SW 1271 (cell line): ENCODE data around the gene EGLN3.

ENCODE experiments used
- DNase-seq, 2 experiments: peaks; one replicate each; lab custom pipeline; 2025; lab: John Stamatoyannopoulos, UW

Gene EGLN3

GRCh38 chr14:33962016-33962415 is 11.1 kb upstream of the EGLN3 start:
- DNase-seq: no peak

- DNase-seq: no peak
Measured at GRCh38 chr14:33959692-33960151, 8.8 kb upstream of the EGLN3 start.

GRCh38 chr14:33958605-33959226 is 7.8 kb upstream of the EGLN3 start:
- no peak for DNase-seq

GRCh38 chr14:33957993-33958392 is 7.1 kb upstream of the EGLN3 start:
- DNase-seq: no peak

DNA sequence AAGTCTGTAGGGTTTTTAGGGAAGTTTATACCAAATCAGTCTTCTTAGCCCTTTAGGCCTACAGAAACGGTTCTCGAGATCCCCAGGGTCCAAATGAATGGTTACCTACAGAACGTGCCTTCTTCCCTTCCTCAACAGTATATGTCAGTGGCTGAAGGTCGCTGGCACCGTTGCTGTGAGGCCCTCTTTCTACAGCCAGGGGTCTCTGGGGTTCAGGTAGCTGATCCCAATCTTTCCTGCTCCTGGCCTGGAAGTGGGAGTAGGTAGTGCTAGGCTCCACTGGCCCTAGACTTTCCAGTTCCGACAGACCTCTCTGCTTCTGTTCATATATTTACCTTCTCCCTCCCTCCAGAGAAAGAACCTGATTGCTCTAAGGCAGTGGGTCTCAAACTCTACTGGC is 6.4 kb upstream of the EGLN3 start:
- no peak for DNase-seq

DNA sequence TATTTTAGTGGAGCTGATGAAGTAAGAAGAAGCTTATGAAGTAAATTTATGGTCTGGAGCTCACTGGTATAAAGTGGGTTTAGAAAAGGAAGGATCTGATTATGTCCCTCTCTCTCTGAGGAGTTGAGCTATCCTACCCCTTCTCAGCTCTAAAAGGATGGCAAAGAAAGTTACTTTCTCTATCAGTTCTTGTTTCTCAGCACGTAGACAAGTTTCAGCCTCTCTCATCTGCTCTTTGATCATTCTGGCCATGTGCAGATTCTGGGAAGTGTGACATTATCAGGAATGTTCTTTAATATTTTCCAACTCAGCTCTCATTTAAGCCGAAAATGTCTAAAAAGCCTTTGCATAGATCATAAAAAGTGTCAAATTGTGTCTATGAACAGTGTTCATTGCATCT is 5.8 kb upstream of the EGLN3 start:
- no peak for DNase-seq

DNA sequence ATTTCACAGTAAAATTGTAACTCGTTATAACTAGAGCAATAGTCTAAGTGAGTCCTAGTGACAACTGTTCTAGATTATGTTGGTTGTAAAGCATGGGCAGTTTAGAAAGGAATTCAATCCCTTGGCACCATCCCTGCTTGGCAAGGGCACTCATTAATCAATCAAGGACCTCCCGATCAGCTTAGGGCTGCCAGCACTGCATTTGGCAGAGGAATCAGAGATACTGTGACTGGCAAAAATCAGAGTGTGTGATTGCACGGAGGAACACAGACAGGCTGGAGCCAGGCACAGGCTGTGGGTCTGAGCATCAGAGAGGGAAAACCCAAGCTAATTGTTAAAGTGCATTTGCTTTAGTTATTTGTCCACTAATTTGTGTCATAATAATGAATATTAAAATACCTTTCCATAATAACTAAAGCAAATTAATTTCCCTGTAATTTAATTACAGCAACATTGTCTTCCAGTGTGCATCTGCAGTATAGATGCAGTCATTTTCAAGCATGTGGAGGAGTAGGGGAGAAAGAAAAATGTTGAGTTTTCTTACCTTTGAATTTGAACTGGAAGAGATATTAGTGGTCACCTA is 3.2 kb upstream of the EGLN3 start:
- no peak for DNase-seq

DNA sequence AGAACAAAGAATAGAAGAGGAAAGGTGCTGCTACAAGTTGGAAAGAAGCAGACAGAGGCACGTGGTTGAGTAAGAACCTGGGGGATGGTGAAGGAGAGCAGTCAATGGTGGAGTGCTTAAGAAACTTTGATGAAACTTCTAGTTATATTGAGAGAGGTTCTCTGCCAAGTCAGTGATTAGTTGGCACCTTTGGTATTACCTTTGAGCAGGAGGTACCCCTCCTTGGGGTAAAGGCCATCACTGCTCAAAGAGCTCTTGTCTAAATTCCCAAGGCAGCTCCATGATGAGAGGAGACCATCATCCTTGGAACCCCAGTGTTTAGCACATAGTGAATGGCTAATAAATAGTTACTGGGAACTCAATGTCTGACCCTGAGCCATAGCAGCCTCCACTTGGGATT is 1.7 kb upstream of the EGLN3 start:
- no peak for DNase-seq

DNA sequence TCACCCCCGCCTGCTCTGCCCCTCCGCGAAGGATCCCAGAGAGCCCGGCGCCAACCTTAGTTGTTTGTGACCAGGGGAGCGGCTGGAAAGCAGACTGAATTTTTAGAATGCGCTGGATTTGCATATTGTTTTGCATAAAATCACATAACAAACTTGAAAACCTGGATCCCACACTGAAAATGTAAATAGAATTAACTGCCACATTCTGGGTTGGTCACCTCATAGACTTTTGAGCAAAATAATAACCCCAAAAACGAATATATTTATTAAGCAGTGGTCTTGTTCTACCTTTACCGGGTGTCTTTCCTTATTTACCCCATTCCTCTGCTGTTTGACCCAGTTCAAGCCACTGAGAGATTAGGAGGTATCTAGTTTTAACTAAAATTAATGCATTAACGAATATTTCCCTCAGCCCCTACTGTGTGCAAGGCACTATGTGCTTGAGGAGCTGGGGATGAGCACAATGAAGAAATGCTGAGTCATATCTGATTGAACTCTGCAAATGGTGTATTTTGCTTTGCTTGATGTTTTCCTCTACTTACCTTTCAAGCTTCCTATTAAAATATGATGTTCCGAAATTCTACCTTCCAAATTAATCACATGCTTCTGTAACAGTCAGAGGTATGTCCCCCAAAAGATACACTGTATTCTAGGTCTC is 438 bp upstream of the EGLN3 start:
- peak in 1 of 2 experiments; percentile 15 for DNase-seq

GRCh38 chr14:33949411-33949893 is 1.4 kb downstream of the EGLN3 start:
- DNase-seq: no peak

DNA sequence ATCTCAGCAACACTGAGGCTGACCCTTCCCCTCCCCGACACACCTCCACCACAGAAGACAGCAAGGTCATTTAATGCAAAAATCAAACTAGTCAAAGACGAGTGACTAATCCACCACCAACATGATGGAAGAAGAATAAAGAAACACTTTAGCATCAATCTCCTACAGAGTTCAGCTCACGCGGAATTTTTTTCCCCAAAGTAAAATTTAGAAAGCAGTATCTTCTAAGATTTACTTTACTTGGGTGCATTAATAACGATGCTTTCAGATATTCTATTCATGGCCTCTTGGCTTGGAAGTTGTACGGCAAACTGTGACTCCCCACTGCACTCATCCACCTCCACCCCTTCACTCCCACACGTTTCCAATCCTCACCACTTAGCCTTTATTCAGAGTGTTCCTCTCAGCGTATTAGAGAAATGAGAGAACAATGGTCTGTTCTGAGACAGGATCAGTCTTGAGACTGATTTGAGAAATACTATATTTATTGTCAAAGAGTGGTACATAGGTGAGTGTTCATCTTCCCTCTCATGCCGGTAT is 1.9 kb downstream of the EGLN3 start:
- no peak for DNase-seq

DNA sequence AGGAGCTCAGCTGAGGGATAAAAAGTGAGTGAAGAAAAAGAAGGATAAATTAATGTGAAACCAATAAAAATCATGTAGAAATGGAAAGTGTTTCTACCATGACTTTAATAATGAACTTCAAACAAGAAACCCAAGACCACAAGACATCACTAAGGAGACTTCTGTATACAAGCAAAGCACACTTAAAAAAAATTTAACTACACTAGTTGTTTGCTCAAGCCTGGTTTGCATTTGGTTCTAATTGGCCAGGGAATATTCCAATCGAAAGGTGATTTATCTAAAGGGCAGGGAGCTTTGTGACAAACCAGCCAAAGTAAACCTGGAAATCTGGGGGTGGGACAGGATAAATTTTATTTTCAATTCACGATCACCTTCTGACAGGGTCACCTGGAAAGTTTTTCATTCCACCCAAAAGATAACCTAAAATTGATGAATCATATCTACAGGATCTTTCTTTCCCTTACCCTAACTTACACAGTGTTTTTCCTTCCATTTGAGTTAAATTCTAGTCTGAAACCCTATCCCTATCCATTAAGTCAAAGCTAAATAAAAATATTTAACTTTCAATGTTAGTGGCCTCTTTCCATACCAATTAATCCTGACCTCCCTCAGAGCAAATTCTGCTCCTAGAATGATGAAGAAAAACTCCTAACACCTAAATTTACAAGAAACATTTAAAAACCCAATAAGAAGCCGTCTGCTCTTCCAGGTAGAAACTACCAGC is 2.6 kb downstream of the EGLN3 start:
- DNase-seq: no peak

DNA sequence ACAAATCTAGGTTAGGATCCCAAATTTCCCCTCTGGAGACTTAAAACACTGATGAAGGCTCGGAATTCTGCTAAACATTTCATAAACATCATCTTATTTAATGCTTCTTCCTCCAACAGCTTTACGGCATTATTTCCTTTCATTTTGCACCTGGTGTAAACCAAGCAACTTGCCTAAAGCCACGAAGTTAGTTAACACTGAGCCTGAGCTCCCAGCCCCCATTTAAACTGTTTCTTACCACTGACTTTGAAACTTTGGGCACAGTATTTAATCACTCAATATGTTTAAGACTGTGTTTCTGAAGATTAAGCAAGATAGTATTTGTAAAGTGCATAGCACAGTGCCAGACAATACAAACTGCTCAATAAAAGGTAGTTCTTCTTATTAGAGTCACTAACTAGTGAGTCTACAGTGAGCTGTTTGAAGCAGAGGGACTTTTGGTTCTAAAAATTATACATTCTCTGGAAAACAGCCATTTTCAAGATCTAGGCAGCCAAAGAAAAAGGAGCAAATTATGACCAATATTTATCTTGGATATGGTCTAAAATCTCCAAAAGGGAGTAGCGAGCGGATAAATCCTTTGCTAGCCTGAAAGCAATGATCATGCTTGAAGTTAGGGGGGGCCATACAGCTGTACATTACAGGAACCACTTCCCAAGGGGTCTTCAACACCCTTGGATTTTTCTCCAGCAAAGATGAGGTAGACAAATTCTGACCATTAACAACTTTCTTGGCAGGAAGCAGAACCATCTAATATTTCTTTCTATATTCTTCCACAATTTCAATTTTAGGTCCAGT is 4.0 kb downstream of the EGLN3 start:
- DNase-seq: no peak

DNA sequence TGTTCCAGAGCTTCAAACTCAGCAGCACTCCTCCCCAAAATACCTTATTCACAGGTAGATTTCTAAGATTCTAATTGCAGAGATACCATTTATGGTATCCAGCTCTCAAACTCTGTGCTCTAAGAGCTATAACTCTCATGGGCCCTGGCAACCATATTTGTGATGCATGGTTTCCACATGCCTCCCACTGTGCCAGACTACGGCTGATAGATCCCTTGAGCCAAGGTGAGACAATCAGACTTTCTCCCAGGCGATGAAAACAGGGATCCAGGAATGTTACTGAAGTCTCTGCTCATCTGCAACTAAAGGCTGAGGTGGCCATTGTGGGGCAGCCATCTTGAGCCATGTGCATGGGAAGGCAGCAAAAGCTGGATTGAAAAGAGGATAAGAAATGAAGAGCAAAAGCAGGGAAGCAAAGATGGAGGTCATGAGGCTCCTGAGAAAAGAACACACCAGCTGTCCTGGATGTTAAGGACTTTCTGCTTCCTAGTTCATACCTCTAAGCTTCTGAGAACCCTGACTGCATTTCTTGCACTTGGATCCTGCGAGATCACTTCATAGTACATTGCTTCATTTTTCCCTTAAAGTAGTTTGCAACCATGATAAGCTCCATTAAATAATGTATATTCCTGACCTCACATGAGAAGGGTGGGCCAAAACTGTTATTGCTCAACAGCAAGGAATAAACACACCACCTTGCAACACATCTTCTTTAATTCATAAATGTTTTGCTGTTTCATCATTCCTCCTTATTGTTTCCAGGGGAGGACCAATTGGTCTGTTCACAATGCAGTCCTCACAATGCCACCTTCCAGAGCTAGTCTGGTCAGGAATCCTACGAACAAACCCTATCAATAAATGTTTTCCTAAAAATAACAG is 5.4 kb downstream of the EGLN3 start:
- no peak for DNase-seq

DNA sequence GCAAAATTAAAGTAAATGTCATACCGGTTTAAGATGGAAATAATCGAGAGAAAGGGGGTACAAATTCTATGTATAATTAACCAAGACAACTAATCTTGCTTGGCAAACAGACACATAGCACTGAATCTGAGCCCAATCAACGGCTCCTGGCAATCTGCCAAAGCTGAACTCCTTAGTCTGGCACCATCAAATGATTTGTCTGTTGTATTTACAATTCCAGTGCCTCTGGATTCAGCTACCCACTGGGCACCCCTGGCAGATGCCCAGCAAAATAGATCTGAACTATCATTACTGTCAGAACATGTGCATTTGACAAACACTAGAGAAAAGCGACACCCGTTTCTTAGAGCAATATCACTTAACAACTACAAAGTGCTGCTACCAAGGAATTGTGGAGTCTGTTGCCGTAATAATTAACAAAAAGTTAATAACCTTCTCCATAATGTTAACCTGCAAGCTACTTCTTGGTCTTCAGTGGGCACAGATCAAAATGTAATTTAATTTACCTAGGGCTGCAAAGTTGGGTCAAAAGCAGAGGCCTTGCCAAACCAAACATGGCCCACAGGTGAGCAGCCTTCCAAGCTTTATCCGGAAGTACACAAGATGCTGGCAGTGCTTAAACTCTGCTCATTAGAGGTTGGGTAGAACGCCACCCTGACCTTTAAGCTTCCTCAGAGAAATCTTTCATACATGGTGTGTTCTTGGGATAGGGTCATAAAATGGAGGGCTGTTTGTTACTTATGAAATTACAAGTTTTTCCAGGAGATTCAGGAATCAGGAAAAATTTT is 7.6 kb downstream of the EGLN3 start:
- DNase-seq: no peak

DNA sequence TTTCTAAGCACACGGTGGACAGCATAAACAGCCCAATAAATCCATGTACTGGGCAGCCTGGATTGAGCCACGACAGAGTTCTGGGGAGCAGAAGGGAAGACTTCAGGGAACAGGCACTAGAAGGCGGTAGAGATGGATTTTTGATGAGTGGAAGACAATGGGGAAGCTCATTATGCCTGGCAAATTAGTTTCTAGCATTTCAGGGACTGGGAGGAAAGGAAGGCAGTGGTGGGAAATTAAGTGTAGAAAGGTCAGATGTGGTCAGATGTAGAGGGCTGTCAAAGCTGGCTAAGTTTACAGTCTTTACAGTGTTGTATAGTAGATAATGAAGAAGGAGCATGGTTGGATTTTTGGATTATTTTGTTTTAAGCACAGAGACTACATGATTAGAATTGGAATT is 9.2 kb downstream of the EGLN3 start:
- no peak for DNase-seq

- no peak for DNase-seq
Measured at GRCh38 chr14:33940561-33941011, 10.3 kb downstream of the EGLN3 start.

- DNase-seq: no peak
Measured at GRCh38 chr14:33938131-33938949, 12.5 kb downstream of the EGLN3 start.

- no peak for DNase-seq
Measured at GRCh38 chr14:33936391-33936790, 14.5 kb downstream of the EGLN3 start.
